SK-N-SH treated with all-trans-retinoic acid at 6 μM for 48 hours (cell line): ENCODE data around the gene HPS1.

ENCODE experiments used
- ATAC-seq: fragments of 200-7000 bp; cut with Tn5 transposase; 3 replicates; pipeline ENCODE4 v1.9.1; 2020; ENCODE audit warnings: mild to moderate bottlenecking, moderate library complexity
- ARNTL ChIP-seq: fragments of 450-650 bp; formaldehyde crosslinking; IDR thresholded peaks from 2 replicates; pipeline ENCODE4 v1.5.0; 2020; ENCODE audit warnings: low read depth, mild to moderate bottlenecking, moderate library complexity, borderline replicate concordance
- BACH2 ChIP-seq: fragments of 250-450 bp; sonication (Bioruptor Pico); IDR thresholded peaks from 2 replicates; pipeline ENCODE4 v1.9.0; 2021; ENCODE audit warnings: mild to moderate bottlenecking, borderline replicate concordance
- CSDC2 ChIP-seq: fragments of 250-450 bp; sonication (Bioruptor Pico); IDR thresholded peaks from 2 replicates; pipeline ENCODE4 v1.5.0; 2020; ENCODE audit warnings: mild to moderate bottlenecking, moderate library complexity
- ESRRG ChIP-seq: fragments of 250-450 bp; sonication (Bioruptor Pico); IDR thresholded peaks from 2 replicates; pipeline ENCODE4 v1.6.1; 2021; ENCODE audit warnings: mild to moderate bottlenecking
- GLIS3 ChIP-seq: fragments of 250-450 bp; sonication (Bioruptor Pico); IDR thresholded peaks from 2 replicates; pipeline ENCODE4 v1.5.0; 2020; ENCODE audit warnings: mild to moderate bottlenecking, moderate library complexity
- ISL1 ChIP-seq: fragments of 250-450 bp; sonication (Bioruptor Pico); IDR thresholded peaks from 2 replicates; pipeline ENCODE4 v2.1.2; 2022; ENCODE audit warnings: mild to moderate bottlenecking, moderate library complexity
- OSR1 ChIP-seq: fragments of 250-450 bp; sonication (Bioruptor Pico); IDR thresholded peaks from 2 replicates; pipeline ENCODE4 v1.8.0; 2022; ENCODE audit warnings: moderate library complexity, mild to moderate bottlenecking, inconsistent platforms
- POU6F1 ChIP-seq: fragments of 250-450 bp; sonication (Bioruptor Pico); IDR thresholded peaks from 2 replicates; pipeline ENCODE4 v1.8.0; 2021; ENCODE audit warnings: low read depth, mild to moderate bottlenecking, moderate library complexity, borderline replicate concordance
- PPARA ChIP-seq: fragments of 250-450 bp; sonication (Bioruptor Pico); IDR thresholded peaks from 2 replicates; pipeline ENCODE4 v1.5.0; 2020; ENCODE audit warnings: mild to moderate bottlenecking, borderline replicate concordance
- SNAI2 ChIP-seq: fragments of 250-450 bp; sonication (Bioruptor Pico); IDR thresholded peaks from 2 replicates; pipeline ENCODE4 v1.5.0; 2020; ENCODE audit warnings: mild to moderate bottlenecking, moderate library complexity
- TCF4 ChIP-seq: fragments of 250-450 bp; sonication (Bioruptor Pico); IDR thresholded peaks from 2 replicates; pipeline ENCODE4 v1.8.0; 2021; ENCODE audit warnings: mild to moderate bottlenecking, moderate library complexity, borderline replicate concordance
- TOX ChIP-seq: fragments of 250-450 bp; sonication (Bioruptor Pico); IDR thresholded peaks from 2 replicates; pipeline ENCODE4 v1.8.0; 2021; ENCODE audit warnings: mild to moderate bottlenecking, moderate library complexity, borderline replicate concordance
- TSHZ2 ChIP-seq: fragments of 250-450 bp; sonication (Bioruptor Pico); IDR thresholded peaks from 2 replicates; pipeline ENCODE4 v1.5.0; 2020; ENCODE audit warnings: mild to moderate bottlenecking, moderate library complexity
- ZC3H10 ChIP-seq: fragments of 250-450 bp; sonication (Bioruptor Pico); IDR thresholded peaks from 2 replicates; pipeline ENCODE4 v1.5.1; 2021; ENCODE audit warnings: mild to moderate bottlenecking, moderate library complexity
- ZFP3 ChIP-seq: fragments of 250-450 bp; sonication (Bioruptor Pico); IDR thresholded peaks from 2 replicates; pipeline ENCODE4 v1.5.0; 2020; ENCODE audit warnings: mild to moderate bottlenecking, moderate library complexity
- ZFP30 ChIP-seq: fragments of 450-650 bp; formaldehyde crosslinking; IDR thresholded peaks from 2 replicates; pipeline ENCODE4 v1.5.0; 2022; ENCODE audit warnings: mild to moderate bottlenecking, moderate library complexity
- ZNF565 ChIP-seq: fragments of 450-650 bp; formaldehyde crosslinking; conservative IDR thresholded peaks from 2 replicates; pipeline ENCODE4 v1.5.0; 2020; ENCODE audit warnings: low read depth, mild to moderate bottlenecking, moderate library complexity
- ZNF70 ChIP-seq: fragments of 450-650 bp; formaldehyde crosslinking; IDR thresholded peaks from 2 replicates; pipeline ENCODE4 v1.5.0; 2020; ENCODE audit warnings: mild to moderate bottlenecking, moderate library complexity
- ZNF8 ChIP-seq: fragments of 450-650 bp; formaldehyde crosslinking; IDR thresholded peaks from 2 replicates; pipeline ENCODE4 v1.5.0; 2020; ENCODE audit warnings: mild to moderate bottlenecking, moderate library complexity
- TF ChIP-seq, protein P1 (sequence below): fragments of 250-450 bp; sonication (Bioruptor Pico); IDR thresholded peaks from 2 replicates; pipeline ENCODE4 v1.5.1; 2021; ENCODE audit warnings: mild to moderate bottlenecking, moderate library complexity
- TF ChIP-seq, protein P2 (sequence below): fragments of 250-450 bp; sonication (Bioruptor Pico); IDR thresholded peaks from 2 replicates; pipeline ENCODE4 v1.5.1; 2020; ENCODE audit warnings: low read depth, mild to moderate bottlenecking, moderate library complexity
- TF ChIP-seq, protein P3 (sequence below): fragments of 250-450 bp; sonication (Bioruptor Pico); IDR thresholded peaks from 2 replicates; pipeline ENCODE4 v1.8.0; 2020; ENCODE audit warnings: mild to moderate bottlenecking, moderate library complexity, borderline replicate concordance

The HPS1 gene

GRCh38 chr10:98474628-98475027 is 27.9 kb upstream of the HPS1 start:
- TF ChIP-seq BACH2 (CRISPR knock-in tag) (no peak), POU6F1 (CRISPR knock-in tag) (no peak), TSHZ2 (no peak), OSR1 (no peak), CSDC2 (CRISPR knock-in tag) (no peak), ZNF70 (CRISPR knock-in tag) (no peak), SNAI2 (CRISPR knock-in tag) (no peak), ISL1 (CRISPR knock-in tag) (no peak), ARNTL (CRISPR knock-in tag) (no peak), ZNF565 (CRISPR knock-in tag) (no peak), GLIS3 (CRISPR knock-in tag) (no peak), PPARA (CRISPR knock-in tag) (no peak)
- TF ChIP-seq, protein P1, sequence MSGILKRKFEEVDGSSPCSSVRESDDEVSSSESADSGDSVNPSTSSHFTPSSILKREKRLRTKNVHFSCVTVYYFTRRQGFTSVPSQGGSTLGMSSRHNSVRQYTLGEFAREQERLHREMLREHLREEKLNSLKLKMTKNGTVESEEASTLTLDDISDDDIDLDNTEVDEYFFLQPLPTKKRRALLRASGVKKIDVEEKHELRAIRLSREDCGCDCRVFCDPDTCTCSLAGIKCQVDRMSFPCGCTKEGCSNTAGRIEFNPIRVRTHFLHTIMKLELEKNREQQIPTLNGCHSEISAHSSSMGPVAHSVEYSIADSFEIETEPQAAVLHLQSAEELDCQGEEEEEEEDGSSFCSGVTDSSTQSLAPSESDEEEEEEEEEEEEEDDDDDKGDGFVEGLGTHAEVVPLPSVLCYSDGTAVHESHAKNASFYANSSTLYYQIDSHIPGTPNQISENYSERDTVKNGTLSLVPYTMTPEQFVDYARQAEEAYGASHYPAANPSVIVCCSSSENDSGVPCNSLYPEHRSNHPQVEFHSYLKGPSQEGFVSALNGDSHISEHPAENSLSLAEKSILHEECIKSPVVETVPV (CRISPR knock-in tag), result no peak
- TF ChIP-seq, all 23 proteins: peak for 0
- ATAC-seq, result no peak

GRCh38 chr10:98472196-98472595 is 25.5 kb upstream of the HPS1 start:
- ATAC-seq, result no peak
- TF ChIP-seq SNAI2 (CRISPR knock-in tag) (no peak), ZC3H10 (CRISPR knock-in tag) (no peak), ESRRG (CRISPR knock-in tag) (no peak), POU6F1 (CRISPR knock-in tag) (no peak), GLIS3 (CRISPR knock-in tag) (no peak), TSHZ2 (no peak), CSDC2 (CRISPR knock-in tag) (no peak), OSR1 (no peak), ZNF8 (no peak), TCF4 (CRISPR knock-in tag) (no peak), ARNTL (CRISPR knock-in tag) (no peak), TOX (CRISPR knock-in tag) (no peak), ZNF70 (CRISPR knock-in tag) (no peak), ZFP30 (CRISPR knock-in tag) (no peak), ZFP3 (CRISPR knock-in tag) (no peak), ISL1 (CRISPR knock-in tag) (no peak), ZNF565 (CRISPR knock-in tag) (no peak)
- TF ChIP-seq, protein P1 (CRISPR knock-in tag), result no peak
- TF ChIP-seq, protein P2, sequence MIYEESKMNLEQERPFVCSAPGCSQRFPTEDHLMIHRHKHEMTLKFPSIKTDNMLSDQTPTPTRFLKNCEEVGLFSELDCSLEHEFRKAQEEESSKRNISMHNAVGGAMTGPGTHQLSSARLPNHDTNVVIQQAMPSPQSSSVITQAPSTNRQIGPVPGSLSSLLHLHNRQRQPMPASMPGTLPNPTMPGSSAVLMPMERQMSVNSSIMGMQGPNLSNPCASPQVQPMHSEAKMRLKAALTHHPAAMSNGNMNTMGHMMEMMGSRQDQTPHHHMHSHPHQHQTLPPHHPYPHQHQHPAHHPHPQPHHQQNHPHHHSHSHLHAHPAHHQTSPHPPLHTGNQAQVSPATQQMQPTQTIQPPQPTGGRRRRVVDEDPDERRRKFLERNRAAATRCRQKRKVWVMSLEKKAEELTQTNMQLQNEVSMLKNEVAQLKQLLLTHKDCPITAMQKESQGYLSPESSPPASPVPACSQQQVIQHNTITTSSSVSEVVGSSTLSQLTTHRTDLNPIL (CRISPR knock-in tag), result no peak
- TF ChIP-seq, protein P3, sequence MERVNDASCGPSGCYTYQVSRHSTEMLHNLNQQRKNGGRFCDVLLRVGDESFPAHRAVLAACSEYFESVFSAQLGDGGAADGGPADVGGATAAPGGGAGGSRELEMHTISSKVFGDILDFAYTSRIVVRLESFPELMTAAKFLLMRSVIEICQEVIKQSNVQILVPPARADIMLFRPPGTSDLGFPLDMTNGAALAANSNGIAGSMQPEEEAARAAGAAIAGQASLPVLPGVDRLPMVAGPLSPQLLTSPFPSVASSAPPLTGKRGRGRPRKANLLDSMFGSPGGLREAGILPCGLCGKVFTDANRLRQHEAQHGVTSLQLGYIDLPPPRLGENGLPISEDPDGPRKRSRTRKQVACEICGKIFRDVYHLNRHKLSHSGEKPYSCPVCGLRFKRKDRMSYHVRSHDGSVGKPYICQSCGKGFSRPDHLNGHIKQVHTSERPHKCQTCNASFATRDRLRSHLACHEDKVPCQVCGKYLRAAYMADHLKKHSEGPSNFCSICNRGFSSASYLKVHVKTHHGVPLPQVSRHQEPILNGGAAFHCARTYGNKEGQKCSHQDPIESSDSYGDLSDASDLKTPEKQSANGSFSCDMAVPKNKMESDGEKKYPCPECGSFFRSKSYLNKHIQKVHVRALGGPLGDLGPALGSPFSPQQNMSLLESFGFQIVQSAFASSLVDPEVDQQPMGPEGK (CRISPR knock-in tag), result no peak
- TF ChIP-seq, all 23 proteins: peak for 0
